CD14-positive monocyte (primary cell): ENCODE results near the gene OS9. TPM values are rescaled to one million over a fixed set of nuclear protein-coding genes. Genes with fewer than 3 reads are reported as not detected.

Source experiments
- DNase-seq, 3 donors: peaks; one replicate each; pipeline ENCODE4 v3.0.0-alpha.2; 2011 to 2022
- H2AFZ ChIP-seq: 2 replicates; pipeline ENCODE4 v1.6.0; 2012; ENCODE audit warnings: mild to moderate bottlenecking, low read depth, low read length, inconsistent platforms; ENCODE audit not compliant: insufficient read depth, poor library complexity, severe bottlenecking
- H3K27ac ChIP-seq, 2 donors: 1 replicate in 1 of 2; 2 replicates in 1 of 2; pipeline ENCODE4 v1.5.1; 2012 to 2013; ENCODE audit warnings: low read length in 2 of 2, control low read depth in 1 of 2, inconsistent platforms in 1 of 2, low read depth in 1 of 2, mild to moderate bottlenecking in 1 of 2
- H3K27me3 ChIP-seq, 2 donors: one replicate each; pipeline versions ENCODE4 v1.6.0 to v1.6.1; 2011 to 2013; ENCODE audit warnings: low read length in 2 of 2; ENCODE audit not compliant: control insufficient read depth in 2 of 2, insufficient read depth in 2 of 2
- H3K36me3 ChIP-seq, 2 donors: replicated peaks in 1 of 2; 1 replicate in 1 of 2; 2 replicates in 1 of 2; pipeline versions ENCODE4 v1.5.1 to v1.6.1; 2012 to 2013; ENCODE audit warnings: low read length in 2 of 2, control low read depth in 1 of 2, inconsistent platforms in 1 of 2, mild to moderate bottlenecking in 1 of 2; ENCODE audit not compliant: insufficient read depth in 2 of 2, control insufficient read depth in 1 of 2
- H3K4me1 ChIP-seq, 2 donors: 1 replicate in 1 of 2; 2 replicates in 1 of 2; pipeline versions ENCODE4 v1.5.1 to v1.6.1; 2012 to 2013; ENCODE audit warnings: low read length in 2 of 2, control low read depth in 1 of 2, inconsistent platforms in 1 of 2, mild to moderate bottlenecking in 1 of 2, moderate library complexity in 1 of 2; ENCODE audit not compliant: insufficient read depth in 2 of 2, control insufficient read depth in 1 of 2
- H3K4me2 ChIP-seq: replicated peaks from 2 replicates; pipeline ENCODE3; 2012; ENCODE audit warnings: low read length, moderate library complexity, mild to moderate bottlenecking; ENCODE audit not compliant: poor library complexity, severe bottlenecking; ENCODE audit errors: extremely low read depth
- H3K4me3 ChIP-seq, 3 experiments: fragments of 200-600 bp in 1 of 3; sonication (generic) in 1 of 3; replicated peaks in 1 of 3; 1 replicate in 2 of 3; 2 replicates in 1 of 3; pipeline ENCODE4 v1.5.1; 2011 to 2013; ENCODE audit warnings: low read length in 3 of 3, mild to moderate bottlenecking in 3 of 3, control low read depth in 2 of 3, low read depth in 2 of 3, inconsistent platforms in 1 of 3, moderate library complexity in 1 of 3
- H3K79me2 ChIP-seq: 2 replicates; pipeline ENCODE4 v1.6.0; 2012; ENCODE audit warnings: mild to moderate bottlenecking, control low read depth, inconsistent platforms, low read length, moderate library complexity; ENCODE audit not compliant: insufficient read depth
- H3K9ac ChIP-seq: 2 replicates; pipeline ENCODE4 v1.6.0; 2017; ENCODE audit warnings: low read length, mild to moderate bottlenecking; ENCODE audit not compliant: insufficient read depth, poor library complexity, severe bottlenecking
- H3K9me3 ChIP-seq, 2 donors: replicated peaks in 1 of 2; 1 replicate in 1 of 2; 2 replicates in 1 of 2; pipeline versions ENCODE4 v1.5.1 to v1.6.1; 2012 to 2013; ENCODE audit warnings: low read length in 2 of 2, control low read depth in 1 of 2; ENCODE audit not compliant: control insufficient read depth in 1 of 2, insufficient read depth in 1 of 2
- H4K20me1 ChIP-seq: 2 replicates; pipeline ENCODE4 v1.6.0; 2012; ENCODE audit warnings: mild to moderate bottlenecking, low read length, control low read depth, moderate library complexity; ENCODE audit not compliant: insufficient read depth
- H3K27ac Mint-ChIP-seq, 7 donors: one replicate each; pipeline ENCODE4 v1.8.0; 2020; ENCODE audit warnings: mild to moderate bottlenecking in 7 of 7, mixed read lengths in 7 of 7, moderate library complexity in 6 of 7, inconsistent platforms in 2 of 7
- H3K27me3 Mint-ChIP-seq, 3 donors: one replicate each; pipeline ENCODE4 v1.8.0; 2021 to 2022; ENCODE audit warnings: low read depth in 3 of 3, mild to moderate bottlenecking in 3 of 3, mixed read lengths in 3 of 3, moderate library complexity in 3 of 3, inconsistent platforms in 1 of 3
- H3K36me3 Mint-ChIP-seq, 2 donors: one replicate each; pipeline ENCODE4 v1.8.0; 2020; ENCODE audit warnings: mixed read lengths in 2 of 2, inconsistent platforms in 1 of 2, mild to moderate bottlenecking in 1 of 2
- H3K4me1 Mint-ChIP-seq: one replicate; pipeline ENCODE4 v1.8.0; 2020; ENCODE audit warnings: mild to moderate bottlenecking, mixed read lengths
- H3K4me3 Mint-ChIP-seq, 2 donors: one replicate each; pipeline ENCODE4 v1.8.0; 2020; ENCODE audit warnings: mild to moderate bottlenecking in 2 of 2, mixed read lengths in 2 of 2, moderate library complexity in 1 of 2
- H3K9me3 Mint-ChIP-seq, 7 donors: one replicate each; pipeline ENCODE4 v1.8.0; 2020 to 2022; ENCODE audit warnings: mixed read lengths in 7 of 7, mild to moderate bottlenecking in 6 of 7, moderate library complexity in 6 of 7, inconsistent platforms in 2 of 7
- WGBS: methylation state at CpG from one replicate; pipeline ENCODE4 v1.1.5; 2013; ENCODE audit warnings: missing lambda C conversion rate; ENCODE audit not compliant: insufficient coverage; 5-methylcytosine and 5-hydroxymethylcytosine counted together
- intact Hi-C, 2 donors: fragments of 100-400 bp; cut with micrococcal nuclease; formaldehyde crosslinking; loops; one replicate each; pipeline versions ENCODE4 v1.15.0 to v1.15.1; 2023
- polyA plus RNA-seq, 3 donors: library from polyadenylated mRNA; depleted of rRNA in 1 of 3; unstranded in 2 of 3; stranded (reverse) in 1 of 3; fragments of 300-500 nt in 2 of 3; fragments of >200 nt in 1 of 3; fragmentation: Illumina TruSeq in 2 of 3; gene quantifications; 1 replicate in 2 of 3; 2 replicates in 1 of 3; pipeline ENCODE4 v1.2.3, GENCODE V29; 2012 to 2021
- TF ChIP-seq, protein P1 (sequence below): fragments of 200-600 bp; IDR thresholded peaks from one replicate; pipeline ENCODE4 v1.8.0; 2022; ENCODE audit warnings: antibody characterized with exemption, mild to moderate bottlenecking

OS9 gene
- polyA plus RNA-seq, 3 donors: 90.9 to 484 (median 128) TPM

DNA sequence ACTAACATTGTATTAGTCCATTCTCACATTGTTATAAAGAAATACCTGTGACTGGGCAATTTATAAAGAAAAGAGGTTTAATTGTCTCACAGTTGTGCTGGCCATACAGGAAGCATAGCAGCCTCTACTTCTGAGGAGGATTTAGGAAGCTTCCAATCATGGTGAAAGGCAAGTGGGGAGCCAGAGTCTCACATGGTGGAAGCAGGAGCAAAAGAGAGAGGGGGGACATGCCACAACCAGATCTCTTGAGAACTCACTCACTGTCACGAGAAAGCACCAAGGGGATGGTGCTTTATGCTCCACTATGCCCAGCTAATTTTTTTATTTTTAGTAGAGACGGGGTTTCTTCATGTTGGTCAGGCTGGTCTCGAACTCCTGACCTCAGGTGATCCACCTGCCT is 13.3 kb downstream of the OS9 start:
- H3K9ac ChIP-seq: no peak overlapping the region
- H3K36me3 Mint-ChIP-seq: peaks cover 72 to 92% of the 10 kb centered on the region in 2 donors
- peaks cover 7 to 14% (median 9%) of the 10 kb centered on the region in 7 donors for H3K9me3 Mint-ChIP-seq
- H3K9me3 ChIP-seq: peaks cover 9 to 15% of the 10 kb centered on the region in 2 donors
- peaks cover 59% of the 10 kb centered on the region for H4K20me1 ChIP-seq
- H3K4me1 ChIP-seq: no peaks in the 10 kb centered on the region
- H3K27ac Mint-ChIP-seq: no peak overlapping the region
- H3K4me3 ChIP-seq: no peak overlapping the region
- TF ChIP-seq, protein P1, sequence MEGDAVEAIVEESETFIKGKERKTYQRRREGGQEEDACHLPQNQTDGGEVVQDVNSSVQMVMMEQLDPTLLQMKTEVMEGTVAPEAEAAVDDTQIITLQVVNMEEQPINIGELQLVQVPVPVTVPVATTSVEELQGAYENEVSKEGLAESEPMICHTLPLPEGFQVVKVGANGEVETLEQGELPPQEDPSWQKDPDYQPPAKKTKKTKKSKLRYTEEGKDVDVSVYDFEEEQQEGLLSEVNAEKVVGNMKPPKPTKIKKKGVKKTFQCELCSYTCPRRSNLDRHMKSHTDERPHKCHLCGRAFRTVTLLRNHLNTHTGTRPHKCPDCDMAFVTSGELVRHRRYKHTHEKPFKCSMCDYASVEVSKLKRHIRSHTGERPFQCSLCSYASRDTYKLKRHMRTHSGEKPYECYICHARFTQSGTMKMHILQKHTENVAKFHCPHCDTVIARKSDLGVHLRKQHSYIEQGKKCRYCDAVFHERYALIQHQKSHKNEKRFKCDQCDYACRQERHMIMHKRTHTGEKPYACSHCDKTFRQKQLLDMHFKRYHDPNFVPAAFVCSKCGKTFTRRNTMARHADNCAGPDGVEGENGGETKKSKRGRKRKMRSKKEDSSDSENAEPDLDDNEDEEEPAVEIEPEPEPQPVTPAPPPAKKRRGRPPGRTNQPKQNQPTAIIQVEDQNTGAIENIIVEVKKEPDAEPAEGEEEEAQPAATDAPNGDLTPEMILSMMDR: no peak
- H3K27me3 Mint-ChIP-seq: peaks cover 0 to 3% (median 0%) of the 10 kb centered on the region in 3 donors
- no peak overlapping the region for H3K27ac ChIP-seq
- H3K4me3 Mint-ChIP-seq: no peak overlapping the region
- H3K4me1 Mint-ChIP-seq: no peaks in the 10 kb centered on the region
- WGBS: no CpG with 5 or more reads among the region's 3 CpGs
- H3K36me3 ChIP-seq: peaks cover 71 to 96% of the 10 kb centered on the region in 2 donors
- peaks cover 4% of the 10 kb centered on the region for H3K79me2 ChIP-seq
- H3K27me3 ChIP-seq: no peaks in the 10 kb centered on the region
- no peak overlapping the region for H2AFZ ChIP-seq
- DNase-seq: no peak
- no peak overlapping the region for H3K4me2 ChIP-seq
- intact Hi-C loops: no loop called here

DNA sequence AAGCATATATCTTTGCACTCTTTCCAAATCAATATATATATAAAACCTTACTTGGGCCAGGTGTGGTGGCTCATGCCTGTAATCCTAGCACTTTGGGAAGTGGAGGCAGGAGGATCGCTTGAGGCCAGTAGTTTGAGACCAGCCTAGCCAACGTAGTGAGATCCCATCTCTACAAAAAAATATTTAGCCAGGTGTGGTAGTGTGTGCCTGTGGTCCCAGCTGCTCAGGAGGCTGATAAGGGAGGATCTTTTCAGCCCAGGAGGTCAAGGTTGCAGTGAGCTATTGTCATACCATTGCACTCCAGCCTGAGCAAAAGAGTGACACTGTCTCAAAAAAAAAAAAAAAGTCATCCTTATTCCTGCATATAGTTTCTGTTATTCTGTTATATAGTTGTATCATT is 14.4 kb downstream of the OS9 start:
- peaks cover 4 to 10% of the 10 kb centered on the region in 2 donors for H3K9me3 ChIP-seq
- no CpG with 5 or more reads among the region's 2 CpGs for WGBS
- H3K4me3 ChIP-seq: no peak overlapping the region
- Mint-ChIP-seq H3K4me1 (no peaks in the 10 kb centered on the region), H3K27me3 (no peaks in the 10 kb centered on the region), H3K9me3 (peaks cover 2 to 8% (median 3%) of the 10 kb centered on the region in 7 donors), H3K4me3 (no peak overlapping the region), H3K36me3 (peaks cover 66 to 91% of the 10 kb centered on the region in 2 donors), H3K27ac (no peak overlapping the region)
- peaks cover 6% of the 10 kb centered on the region for H3K79me2 ChIP-seq
- intact Hi-C loops: no loop called here
- H3K4me1 ChIP-seq: no peaks in the 10 kb centered on the region
- H3K4me2 ChIP-seq: no peak overlapping the region
- H3K36me3 ChIP-seq: peaks cover 72 to 95% of the 10 kb centered on the region in 2 donors
- DNase-seq: no peak
- H3K27me3 ChIP-seq: no peaks in the 10 kb centered on the region
- H4K20me1 ChIP-seq: peaks cover 60% of the 10 kb centered on the region
- no peak overlapping the region for H2AFZ ChIP-seq
- TF ChIP-seq, protein P1: no peak
- H3K27ac ChIP-seq: no peak overlapping the region
- H3K9ac ChIP-seq: no peak overlapping the region
